Epidermal melanocyte (primary cell): ENCODE measurements around the gene ITIH5.

Source experiments
- DNase-seq: peaks from one replicate; pipeline ENCODE4 v3.0.0; 2011; ENCODE audit warnings: low spot score; ENCODE audit not compliant: insufficient read length

Gene ITIH5

DNA sequence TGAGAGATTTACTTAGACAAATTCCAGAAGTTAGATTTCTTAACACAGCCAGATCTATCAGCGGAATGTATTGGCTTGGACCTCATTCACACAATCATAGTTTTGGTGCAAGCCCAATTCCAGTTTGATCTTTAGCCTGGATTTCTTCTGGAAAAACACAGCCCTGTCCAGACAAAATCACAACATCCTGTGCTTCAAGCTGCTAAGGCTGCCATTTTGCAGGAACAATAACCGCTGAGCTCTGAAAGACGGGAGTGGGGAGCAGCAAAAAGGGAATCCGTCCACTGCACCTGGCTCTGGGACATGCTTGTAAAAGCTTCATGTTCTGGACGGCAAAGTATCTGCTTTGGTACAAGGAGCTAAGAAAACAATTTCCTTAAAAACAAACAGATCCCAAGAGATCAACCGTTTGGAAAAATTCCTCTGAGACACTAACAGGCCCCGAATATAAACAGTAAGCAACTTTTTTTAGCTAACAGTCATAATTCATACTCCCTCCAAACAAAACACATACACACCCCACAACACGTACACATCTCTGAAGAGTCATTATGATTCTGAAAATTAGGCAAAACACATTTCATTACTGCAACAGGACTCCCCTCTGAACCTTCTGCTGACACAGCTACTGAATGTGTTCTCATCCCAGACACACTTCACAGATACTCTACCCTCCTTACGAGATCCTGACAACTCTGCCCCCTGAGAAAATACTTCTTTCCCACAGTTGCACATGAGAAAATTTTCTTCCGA is 32.4 kb downstream of the ITIH5 start:
- no peak for DNase-seq

DNA sequence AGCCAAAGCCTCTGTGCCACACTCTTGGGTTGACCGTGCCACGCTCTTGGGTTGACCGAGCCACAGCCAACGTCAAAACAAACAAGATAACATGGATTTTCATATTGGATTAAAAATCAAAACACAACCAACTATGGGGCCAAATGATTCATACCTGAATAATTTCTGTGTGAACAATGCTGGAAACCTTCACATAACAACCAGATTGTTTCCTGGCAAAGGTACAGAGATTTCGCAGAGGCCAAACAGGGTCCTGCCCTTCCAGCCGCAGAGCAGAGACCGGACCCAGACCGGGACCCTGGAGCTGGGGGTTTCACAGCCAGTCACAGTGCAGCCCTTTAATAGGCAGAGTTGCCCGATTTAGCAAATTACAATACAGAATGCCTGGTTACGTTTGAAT is 40.5 kb downstream of the ITIH5 start:
- DNase-seq, result no peak

DNA sequence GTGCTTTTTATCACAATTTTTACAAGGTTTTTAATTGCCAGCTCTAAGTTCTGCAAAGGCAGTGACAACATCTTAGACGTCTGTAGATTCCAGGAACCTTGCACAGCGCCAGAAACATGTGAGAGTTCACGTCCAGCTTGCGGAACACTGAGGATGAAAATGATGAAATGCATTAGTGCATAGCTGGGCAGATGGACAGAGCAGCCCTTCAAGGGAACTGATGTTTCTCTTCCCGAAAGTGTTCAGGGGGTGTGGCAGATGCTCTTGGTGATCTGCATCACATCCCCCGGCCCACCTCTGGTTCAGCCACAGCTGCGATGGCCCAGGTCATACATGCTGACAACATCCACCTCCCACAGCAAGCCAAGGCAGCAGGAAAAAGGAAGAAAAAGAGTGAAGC is 40.9 kb downstream of the ITIH5 start:
- DNase-seq, result no peak

DNA sequence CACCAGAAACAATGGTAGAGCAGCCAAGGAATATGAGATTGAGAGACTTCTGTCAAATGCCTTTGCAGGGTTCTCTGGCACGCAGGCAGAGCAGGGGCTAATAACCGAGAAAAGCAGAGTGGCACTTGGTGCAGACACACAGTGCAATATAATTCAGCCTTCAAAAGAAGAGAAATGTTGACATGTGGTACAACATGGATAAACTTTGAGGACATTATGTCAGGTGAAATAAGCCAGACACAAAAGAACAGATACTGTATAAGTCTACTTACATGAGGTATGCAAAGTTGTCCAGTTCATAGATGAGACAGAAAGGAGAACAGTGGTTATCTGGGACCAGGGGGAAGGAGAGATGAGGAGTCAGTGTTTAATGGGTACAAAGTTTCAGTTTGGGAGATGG is 41.8 kb downstream of the ITIH5 start:
- DNase-seq, result no peak

DNA sequence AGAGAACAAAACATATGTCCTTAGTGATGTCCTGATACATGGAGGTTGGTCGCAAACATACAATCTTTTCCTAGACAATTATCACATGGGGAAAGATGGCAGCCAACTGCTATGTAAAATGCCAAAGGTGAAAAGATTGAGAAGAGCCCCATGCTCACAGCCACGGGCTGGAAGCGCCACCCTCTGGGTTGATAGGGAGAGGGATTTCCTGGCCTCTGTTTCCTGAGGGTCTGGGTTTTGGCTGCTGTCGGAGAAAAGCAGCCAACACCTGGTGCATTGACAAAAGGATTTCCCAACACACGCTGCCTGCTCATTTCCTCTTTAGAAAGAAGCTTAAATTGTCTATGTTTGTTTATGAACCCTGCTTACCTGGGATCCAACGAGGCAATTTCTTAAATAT is 43.8 kb downstream of the ITIH5 start:
- DNase-seq, result no peak

DNA sequence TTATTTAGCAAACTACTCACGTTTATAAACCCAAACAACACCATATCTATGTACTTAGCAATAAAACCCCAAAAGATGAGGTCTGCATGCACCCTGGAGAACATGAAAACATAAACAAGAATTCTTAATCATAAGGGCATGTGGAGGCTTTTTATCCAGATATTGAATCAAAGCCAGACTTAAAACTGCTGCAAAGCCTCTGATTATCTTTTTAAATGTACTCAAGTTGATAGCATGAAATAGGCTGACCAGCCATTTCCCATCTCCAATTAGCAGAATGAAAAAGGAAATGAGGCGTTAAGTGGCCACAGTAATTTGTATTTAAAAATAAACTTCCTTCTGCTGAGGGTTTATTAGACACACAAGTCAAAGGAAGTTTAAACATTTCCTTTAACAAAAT is 48.3 kb downstream of the ITIH5 start:
- no peak for DNase-seq

DNA sequence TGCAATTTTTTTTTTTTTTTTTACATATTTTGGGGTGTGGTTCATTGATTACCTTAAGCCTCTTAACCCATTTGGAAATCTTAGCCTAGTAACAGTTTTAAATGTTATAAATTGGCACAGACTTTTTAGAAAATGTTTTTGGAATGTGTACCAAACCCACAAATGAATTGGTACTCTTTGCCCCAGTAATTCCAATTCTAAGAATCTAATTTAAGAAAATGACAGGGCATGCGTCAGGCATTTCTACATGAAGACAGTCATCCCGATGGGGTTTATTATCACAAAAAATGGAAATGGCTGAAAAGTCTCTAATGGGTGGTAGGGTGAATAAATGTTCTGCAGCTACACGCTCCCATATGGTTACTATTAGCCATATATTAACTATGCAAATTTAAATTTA is 54.9 kb downstream of the ITIH5 start:
- DNase-seq, result no peak

DNA sequence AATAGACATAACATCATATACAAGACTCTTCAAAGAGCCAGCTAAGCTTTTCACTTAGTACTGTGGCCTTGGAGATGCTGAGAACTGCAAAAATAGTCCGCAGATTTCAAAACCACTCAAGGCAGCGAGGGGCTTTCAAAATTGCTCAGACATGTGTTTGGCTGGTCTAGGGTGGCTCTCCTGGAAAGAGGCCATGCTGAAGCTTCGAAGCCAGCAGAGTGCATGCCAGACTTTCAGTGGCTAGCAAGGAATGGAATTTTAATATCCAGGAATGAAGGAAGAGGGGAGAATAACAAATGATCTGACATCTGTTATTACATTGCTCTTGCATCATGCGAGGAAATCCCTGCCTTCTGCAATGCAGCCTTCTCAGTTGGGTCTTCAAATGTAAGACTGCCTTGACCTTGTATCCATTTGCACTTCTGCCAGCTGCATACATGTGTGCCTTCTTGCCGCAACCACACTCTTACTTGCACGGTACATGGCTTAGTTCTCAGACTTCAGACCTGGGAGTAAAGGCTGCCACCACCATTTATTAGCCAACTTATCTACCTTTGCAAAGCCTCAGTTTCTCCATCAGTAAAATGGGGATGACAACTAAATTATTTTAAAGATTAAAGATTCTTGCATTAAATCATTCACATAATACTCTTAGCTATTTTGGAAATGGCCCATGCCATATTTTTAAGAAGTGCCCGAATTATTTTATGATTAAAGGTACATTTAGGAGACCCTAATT is 55.9 kb downstream of the ITIH5 start:
- no peak for DNase-seq

DNA sequence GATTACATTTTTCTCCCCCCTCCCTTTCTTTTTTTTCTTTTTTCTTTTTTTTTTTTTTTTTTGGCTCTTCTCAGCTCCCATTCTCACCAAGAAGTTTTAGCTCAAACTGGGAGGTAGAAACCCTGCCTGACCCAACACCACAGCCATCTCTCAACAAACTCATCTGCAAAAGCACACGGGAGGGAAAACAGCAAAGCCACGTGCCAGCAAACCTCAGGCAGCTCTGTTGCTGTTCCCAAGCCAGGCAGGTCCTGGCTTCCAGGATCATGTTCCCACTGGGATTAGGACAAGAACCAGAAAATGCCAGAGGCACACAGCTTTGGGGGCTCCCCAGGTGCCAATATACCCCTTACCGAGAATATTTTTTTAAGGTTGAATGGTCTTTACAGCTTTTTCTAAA is 56.7 kb downstream of the ITIH5 start:
- DNase-seq, result no peak

DNA sequence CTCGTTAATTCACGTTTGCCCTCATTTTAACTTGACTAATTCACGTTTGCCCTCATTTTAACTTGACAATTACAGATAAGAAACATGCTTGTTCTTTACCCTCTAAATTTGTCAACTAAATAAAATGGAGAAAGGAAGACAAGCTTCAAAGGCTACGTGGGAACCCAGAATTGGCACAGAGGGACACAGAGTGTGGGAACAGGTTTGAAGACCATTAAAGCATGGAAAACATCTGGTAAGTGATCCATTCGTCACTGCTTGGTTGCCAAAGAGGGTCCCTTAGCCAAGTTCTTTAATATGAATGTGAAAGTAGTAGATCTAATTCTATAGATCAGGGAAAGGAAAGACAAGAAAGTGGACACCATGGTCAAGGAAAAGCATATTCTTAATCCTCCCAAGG is 57.2 kb downstream of the ITIH5 start:
- DNase-seq, result no peak

DNA sequence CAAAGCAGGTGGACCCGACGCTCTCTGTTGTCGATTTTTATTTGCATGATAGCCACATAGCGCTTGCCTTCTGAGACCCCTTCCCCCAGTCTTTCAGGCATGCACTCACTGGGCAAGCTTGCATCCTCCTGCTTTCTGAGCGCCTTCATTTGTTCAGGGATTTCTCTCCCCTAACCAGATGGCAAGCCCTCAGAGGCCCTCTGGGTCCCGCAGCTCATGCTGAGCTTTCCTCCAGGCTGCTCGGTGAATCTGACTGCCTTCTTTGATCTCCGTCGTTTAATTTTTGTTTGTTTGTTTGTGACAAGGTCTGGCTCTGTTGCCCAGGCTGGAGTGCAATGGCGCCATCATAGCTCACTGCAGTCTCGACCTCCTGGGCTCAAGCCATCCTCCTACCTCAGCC is 58.8 kb downstream of the ITIH5 start:
- no peak for DNase-seq

DNA sequence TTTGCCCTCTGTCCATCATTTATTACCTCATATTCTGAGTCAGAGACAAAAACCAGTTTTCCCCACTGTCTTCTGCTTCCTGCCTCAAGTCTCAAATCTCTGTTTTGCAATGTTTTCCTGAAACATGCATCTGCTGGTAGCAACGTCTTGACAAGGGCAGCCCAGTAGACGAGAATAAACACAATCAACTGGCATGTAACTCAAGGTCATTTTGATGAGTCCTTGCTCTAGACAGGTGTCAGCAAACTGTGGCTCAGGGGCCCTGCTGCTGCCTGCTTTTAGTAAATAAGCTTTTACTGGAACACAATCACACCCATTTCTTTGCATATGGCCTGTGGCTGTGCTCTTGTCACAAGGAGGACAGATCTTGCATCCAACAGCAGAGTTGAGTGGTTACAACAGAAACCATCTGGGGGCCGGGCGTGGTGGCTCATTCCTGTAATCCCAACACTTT is 59.8 kb downstream of the ITIH5 start:
- DNase-seq, result no peak

DNA sequence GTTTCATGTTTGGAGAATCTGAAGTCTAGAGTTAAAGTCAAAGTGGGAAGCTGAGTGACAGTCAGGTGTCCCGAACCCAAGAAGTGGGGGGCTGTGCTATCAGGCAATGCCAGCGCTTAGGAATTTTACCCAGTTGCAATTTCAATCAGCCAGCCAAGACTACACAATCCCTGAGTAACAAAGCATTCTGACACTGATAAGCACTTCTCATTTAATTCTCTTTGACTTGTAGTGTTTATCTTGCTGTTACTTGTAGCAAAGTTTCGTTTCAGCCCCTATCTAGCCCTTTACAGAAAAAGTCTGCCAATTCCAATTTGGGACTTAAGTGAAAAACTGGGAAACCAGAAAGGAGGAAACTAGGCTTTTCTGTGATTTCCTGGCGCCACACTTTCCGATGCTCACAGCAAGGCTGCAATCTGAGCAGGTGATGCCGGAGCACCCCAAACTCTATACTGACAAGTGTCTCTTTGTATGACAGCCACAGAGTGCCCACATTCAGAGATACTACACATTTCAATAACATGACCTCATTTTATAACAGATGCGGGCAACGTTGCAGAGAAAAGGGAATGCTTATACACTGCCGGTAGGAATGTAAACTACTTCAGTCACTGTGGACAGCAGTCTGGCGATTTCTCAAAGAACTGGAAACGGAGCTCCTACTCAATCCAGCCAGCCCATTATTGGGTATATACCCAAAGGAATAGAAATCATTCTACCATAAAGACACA is 61.0 kb downstream of the ITIH5 start:
- DNase-seq, result no peak

DNA sequence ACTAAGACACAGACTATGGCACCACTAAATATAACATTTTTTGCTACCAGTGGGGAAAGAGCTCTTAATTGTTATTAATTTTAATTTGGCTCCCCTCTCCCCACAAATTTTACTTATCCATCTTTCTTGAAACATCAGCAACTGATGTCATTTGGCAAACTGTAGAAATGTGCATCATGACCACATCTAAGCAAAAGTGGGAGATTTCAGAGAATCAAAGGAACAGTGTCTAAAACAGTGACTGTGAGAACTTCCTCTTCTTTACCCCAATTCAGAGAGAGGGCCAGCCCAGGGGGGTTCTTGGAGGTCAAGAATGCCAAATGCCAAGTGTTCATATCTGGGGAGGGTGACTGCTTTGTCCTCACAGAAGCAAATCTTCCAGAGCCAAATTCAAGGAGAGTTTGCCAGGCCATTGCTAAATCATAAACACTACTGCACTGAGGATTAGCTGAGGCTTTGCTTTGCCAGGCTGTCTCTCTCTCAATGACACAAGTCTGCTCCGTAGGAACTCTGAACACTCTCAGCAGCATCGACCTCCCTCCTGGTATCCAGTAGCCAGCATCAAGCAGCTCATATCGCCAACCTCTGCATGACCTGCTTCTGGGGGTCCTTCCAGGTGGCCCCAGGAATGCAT is 65.6 kb downstream of the ITIH5 start:
- no peak for DNase-seq

DNA sequence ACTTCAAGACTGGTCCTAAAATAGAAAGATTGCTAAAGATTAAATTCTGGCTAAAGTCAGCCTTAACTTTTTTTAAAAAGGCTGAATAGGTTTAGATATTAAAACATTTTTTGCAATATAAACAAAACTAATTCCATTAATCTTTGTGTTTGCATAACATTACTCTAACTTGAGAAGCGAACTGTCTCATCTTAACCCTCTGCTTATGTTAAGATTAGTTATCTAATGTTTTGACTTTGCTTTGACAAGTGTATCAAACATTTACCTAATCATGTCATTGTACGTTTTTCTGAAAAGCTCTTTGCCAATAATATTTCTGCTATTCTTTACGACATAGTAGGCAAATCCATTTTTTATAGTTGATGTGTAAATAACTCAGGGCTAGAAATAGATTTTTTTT is 68.0 kb downstream of the ITIH5 start:
- no peak for DNase-seq

DNA sequence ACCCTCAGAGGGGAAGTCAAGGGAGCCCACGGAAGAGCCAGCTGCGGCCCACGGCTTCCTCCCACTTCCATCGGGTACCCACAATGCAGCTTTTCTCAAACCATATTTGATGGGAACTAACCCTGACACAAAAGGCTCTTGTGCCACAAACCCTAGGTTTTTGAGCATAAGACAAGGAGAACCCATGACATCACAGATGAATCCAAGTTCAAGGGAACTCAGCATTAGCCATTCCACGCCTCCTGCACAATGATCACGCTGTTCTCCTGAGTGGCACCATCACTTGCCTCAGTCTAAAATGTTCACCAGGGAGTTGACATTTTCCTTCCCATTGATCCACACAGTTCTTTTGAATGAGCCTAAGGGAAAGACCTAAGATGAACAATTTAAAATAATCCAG is 70.4 kb downstream of the ITIH5 start:
- no peak for DNase-seq

DNA sequence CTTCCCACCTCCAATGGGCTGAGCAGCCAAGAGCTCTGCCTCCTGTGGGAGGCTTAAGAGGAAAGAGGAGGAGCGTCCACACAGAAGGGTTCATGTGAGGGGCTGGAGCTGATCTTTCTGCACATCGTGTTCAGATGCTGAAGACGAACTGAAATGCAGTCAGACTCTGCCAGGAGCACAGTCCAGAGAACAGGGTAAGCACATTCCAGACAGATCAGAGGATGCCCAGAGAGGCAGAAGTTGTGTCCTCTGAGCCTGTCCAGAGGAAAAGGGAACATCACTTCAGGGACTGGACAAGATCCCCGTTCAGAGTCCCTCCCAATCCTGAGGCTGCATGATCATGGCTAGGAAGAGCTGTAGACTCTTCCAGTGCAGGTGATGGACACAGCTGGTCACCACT is 72.9 kb downstream of the ITIH5 start:
- DNase-seq, result no peak

DNA sequence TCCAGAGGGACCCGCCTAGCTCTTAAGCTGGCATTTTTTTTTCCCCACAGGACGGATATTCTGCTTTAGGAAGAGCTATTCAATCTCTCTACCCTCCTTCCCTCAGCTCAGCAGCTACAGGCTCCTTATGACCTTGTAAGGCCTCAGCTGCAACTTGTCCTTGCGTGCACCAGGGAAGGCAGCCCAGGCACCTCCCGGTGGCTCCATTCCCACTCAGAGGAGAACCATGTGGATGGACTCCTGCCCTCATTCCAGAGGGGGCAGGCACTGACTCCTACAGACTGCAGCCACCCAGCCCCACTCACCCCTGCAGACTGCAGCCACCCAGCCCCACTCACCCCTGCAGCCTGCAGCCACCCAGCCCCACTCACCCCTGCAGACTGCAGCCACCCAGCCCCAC is 73.7 kb downstream of the ITIH5 start:
- DNase-seq, result no peak

DNA sequence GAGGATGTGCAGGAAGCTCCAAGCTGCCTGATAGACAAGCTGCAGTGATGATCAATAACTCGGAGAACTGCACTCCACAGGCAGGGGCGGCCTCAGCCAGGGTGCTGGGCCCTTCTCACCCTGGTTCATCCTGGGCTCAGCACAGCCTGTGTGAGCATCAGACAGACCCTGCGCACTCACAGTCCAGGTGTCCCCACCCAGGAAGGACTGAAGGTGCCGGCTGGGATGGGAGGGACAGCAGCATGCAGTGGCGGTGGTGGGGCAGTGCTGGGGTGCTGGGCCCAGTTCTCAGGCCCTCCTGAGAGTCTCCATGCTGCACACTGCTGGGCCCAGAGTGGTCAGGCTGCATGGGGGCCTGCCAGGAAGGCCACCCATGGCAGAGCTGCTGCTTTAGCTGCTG is 74.1 kb downstream of the ITIH5 start:
- no peak for DNase-seq

DNA sequence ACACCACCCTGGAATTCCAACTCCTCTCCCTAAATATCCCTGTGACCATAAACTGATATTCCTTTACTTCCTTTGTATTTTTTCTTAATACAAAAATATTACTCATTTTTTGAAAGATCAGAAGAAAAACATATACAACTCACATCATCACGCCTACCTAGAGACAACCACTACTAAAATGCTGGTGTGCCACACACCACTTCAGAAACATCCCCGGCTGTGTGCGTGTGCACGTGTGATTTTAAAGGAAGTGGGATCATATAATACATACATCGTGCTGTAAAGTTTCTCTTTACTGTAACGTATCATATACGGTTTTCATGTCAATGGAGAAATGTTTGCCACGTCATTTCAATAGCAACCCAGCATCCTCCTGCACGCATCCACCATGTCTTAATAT is 76.5 kb downstream of the ITIH5 start:
- DNase-seq, result no peak

DNA sequence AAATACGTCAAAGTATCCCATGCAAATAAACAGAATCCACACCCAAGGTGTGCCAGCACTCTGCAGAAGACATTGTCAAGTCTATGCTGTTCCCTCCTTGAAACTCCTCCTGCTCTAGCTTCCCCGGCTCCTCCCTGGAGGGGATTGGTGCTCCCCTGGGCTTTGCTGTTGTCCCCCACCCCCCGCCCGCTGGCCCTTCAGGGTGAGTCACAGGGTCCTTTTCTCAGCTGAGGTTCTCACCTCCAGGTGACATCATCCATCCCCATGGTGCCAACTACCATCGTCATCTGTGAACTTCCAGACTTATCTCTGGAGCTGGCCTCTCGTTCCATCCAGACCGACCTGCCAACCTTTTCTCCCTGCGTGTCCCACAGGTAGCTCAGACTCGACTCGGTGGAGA is 77.0 kb downstream of the ITIH5 start:
- no peak for DNase-seq

DNA sequence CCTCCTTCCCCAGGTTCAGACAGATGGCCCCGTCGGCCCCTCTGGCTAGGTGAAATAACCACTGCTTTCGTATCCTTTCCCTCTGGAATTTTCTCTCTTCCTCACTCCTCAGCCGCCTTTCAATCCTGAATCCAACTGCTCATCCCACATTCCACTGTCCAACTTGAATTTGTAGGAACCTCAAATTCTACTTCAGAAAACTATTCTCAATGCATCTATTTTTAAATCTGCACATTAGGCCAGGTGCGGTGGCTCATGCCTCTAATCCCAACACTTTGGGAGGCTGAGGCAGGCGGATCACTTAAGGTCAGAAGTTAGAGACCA is 78.9 kb downstream of the ITIH5 start:
- DNase-seq, result no peak
